Measurements from ENCODE around the gene CTCFL.

GRCh38 chr20:57498425-57499400 is 26.2 kb downstream of the CTCFL start:
- peak; percentile 62 to 68 (median 68) for TF ChIP-seq CTCF (IDR thresholded peaks at IDR 0.05; ENCODE audit: control extremely low read depth in 1 of 3, insufficient read depth in 1 of 3, low read depth in 1 of 3, low read length in 3 of 3)
- TF ChIP-seq USF2 (IDR thresholded peaks at IDR 0.05; ENCODE audit: low read length) = no peak
- TF ChIP-seq RAD21 (IDR thresholded peaks at IDR 0.05 in 1 of 2, conservative IDR thresholded peaks at IDR 0.05 in 1 of 2; ENCODE audit: low read depth in 2 of 2, low read length in 2 of 2) = peak; percentile 52 to 69
- TF ChIP-seq POLR2AphosphoS5 (IDR thresholded peaks at IDR 0.05; ENCODE audit: low read depth, low read length) = no peak
- TF ChIP-seq POLR2A (IDR thresholded peaks at IDR 0.05; ENCODE audit: control extremely low read depth in 1 of 2, low read depth in 2 of 2, low read length in 2 of 2) = no peak
- TF ChIP-seq SIN3A (conservative IDR thresholded peaks at IDR 0.05 in 1 of 2, IDR thresholded peaks at IDR 0.05 in 1 of 2; ENCODE audit: low read depth in 1 of 2, low read length in 2 of 2) = no peak
- TF ChIP-seq GTF2F1 (IDR thresholded peaks at IDR 0.05; ENCODE audit: borderline replicate concordance, low read depth, low read length) = no peak
- no peak for TF ChIP-seq CEBPB (IDR thresholded peaks at IDR 0.05; ENCODE audit: low read depth, low read length)
- no peak for TF ChIP-seq JUND (IDR thresholded peaks at IDR 0.05; ENCODE audit: low read length)
- TF ChIP-seq EZH2 (IDR thresholded peaks at IDR 0.05; ENCODE audit: low read depth, low read length, severe bottlenecking) = no peak
- TF ChIP-seq NRF1 (IDR thresholded peaks at IDR 0.05; ENCODE audit: low read depth, low read length) = no peak
- no peak for TF ChIP-seq EP300 (IDR thresholded peaks at IDR 0.05; ENCODE audit: borderline replicate concordance in 1 of 2, low read depth in 2 of 2, low read length in 2 of 2)
- no peak for TF ChIP-seq BACH1 (IDR thresholded peaks at IDR 0.05; ENCODE audit: low read length)

Measured in H1 (cell line).